Dedifferentiated amniotic fluid mesenchymal stem cell (primary cell): Measurements from ENCODE around the gene RD3L.
"Not testable (repeated sequence)": the region's sequence is repeated elsewhere in the genome, so short reads cannot be mapped to it uniquely, and the experiment has no call there.

Experiments
- DNase-seq: peaks from one replicate; pipeline ENCODE4 v3.0.0-alpha.2; 2016; ENCODE audit errors: extremely low spot score

RD3L gene

DNA sequence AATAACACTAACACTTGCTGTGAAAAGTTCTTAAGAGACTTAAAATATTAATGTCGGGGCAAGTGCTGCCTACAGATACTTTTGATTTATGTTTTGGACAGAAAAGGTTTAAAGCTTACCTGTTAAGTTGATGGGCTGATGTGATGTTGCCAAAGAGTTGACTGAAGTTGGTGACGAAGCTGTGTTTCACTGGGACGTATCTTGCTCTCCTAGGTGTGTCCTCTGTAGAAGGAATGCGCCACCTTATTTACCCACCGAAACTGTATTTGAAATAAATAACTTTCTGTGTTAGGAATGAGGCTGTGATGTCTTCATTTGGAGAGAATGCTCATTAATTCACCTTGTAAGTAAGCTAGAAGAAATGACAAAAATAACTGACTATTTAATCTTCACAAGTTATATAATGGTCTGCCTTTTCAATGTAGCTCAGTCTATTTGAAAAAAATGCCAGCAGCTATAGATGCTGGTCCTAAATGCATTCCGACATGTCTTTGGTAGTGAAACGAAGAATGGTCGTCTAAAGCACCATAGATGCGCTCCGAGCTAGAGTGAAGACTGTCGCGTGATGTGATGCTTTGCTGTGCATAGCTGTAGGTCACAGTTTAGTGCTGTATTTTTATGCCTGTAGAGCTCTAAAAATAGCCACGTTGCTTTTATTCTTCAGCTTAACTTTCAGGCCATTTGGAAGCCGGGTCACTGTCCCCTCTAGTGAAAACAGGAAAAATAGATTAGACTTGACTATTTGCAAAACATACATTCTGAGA is at the start of gene RD3L:
Gene RD3L, minus strand, starts transcription at position 557 of the 764 bp plus-strand sequence. CDS start 834 bp downstream, outside the sequence.
- DNase-seq = no peak

- DNase-seq = no peak
Measured at GRCh38 chr14:103989964-103990363, 47.6 kb upstream of the RD3L start.

DNA sequence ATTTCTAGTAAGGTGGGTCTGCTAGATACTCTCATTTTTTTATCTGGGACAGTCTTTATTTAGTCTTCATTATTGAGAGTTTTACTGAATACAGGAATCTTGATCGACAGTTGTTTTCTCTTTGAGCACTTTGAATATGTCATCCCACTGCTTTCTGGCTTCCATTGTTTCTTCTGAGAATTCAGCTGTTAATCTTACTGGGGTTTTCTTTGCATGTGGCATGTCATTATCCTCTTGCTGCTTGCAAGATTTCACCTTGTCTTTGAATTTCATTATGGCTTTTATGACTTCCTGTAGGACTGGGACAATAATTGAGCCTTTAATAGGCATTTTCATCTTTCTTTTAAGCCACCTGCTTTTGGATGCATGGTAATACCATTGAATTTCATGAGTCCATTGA is 46.7 kb upstream of the RD3L start:
- DNase-seq = no peak

DNA sequence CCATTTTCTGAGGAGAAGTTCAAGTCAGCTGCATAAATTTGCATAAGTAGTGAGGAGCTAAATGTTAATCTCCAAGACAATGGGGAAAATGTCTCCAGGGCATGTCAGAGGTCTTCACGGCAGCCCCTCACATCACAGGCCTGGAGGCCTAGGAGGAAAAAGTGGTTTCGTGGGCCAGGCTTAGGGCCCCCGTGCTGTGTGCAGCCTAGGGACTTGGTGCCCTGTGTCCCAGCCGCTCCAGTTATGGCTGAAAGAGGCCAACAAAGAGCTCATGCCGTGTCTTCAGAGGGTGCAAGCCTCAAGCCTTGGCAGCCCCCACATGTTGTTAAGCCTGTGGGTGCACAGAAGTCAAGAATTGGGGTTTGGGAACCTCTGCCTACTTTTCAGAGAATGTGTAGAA is 41.9 kb upstream of the RD3L start:
- DNase-seq = no peak

GRCh38 chr14:103980623-103981238 is 38.4 kb upstream of the RD3L start:
- not testable (repeated sequence) for DNase-seq

- no peak for DNase-seq
Measured at GRCh38 chr14:103974575-103974974, 32.2 kb upstream of the RD3L start.

- DNase-seq = no peak
Measured at GRCh38 chr14:103973354-103973753, 31.0 kb upstream of the RD3L start.

- DNase-seq = no peak
Measured at GRCh38 chr14:103969961-103970360, 27.6 kb upstream of the RD3L start.

DNA sequence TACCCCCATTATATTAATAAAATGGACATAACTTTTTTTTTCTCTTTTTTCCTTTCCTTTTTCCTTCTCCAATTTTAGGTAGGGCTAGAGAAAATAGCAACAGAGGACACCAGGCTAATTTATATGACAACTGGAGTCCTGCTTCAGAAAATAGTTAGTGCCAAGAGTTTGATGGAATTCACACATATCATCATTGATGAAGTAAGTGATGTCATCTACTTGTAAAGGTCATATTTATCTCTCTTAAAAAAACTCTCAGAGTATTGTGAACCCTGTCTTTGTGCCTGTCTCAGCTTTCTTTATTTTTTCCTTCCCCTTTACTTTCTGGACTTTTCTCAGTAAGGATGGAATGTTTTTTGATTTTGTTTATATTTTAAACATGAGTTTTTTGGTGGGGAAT is 24.3 kb upstream of the RD3L start:
- DNase-seq = no peak

DNA sequence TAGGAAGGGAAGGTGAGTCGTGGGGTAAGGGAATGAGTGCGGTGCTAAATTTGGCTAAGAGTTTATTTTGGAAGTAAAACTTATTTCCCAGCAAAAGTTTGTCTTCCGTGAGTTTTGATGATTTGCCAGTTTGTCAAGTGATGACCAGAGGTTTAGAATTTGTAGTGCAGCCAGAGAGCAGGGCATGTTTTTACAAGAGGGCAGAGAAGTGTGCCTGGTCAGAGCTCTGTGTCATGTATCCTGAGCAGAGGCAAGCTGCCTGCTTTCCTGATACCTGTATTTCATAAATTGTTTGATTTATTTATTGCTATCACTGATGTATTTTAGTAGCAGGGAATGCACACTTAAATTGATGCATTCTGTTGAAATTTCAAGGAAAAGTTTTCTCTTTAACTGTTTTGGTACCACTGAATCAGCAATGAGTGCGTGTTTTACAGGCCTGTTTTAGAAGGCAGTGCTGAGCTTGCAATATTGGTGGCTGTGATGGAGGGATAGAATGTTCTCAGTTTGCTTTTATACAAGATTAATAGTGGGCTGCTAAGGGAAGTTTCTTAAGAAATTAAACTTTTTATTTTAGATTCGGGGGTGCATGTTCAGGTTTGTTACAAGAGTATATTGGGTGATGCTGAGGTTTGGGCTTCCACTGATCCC is 19.7 kb upstream of the RD3L start:
- no peak for DNase-seq

DNA sequence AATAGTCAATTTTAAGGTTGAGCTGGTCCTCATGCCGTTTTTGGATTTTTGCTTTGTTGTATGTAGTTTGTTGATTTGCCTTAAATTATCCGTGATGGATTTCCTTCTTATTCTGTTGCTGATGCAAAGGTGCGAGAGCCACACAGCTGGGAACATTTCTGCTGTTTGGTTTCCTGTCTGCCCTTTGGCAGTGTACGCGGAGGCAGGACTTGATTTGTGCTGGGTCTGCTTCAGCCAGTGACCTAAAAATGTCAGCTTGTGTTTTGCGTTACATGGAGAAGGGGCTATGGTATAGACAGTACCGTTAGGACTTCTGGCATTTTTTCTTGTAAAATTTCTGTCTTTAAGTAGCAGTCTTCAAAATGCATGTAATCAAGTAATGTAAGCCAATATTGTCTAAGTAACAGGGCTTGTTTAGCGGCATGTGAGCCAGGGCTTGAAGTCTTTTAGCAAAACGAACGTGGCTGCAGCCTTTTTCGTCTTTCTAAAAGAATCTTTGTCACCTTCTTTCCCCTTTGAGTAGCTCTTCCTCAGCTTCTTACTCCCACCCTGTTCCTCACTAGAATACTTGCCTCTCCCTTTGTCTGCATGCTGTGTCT is 18.2 kb upstream of the RD3L start:
- no peak for DNase-seq

- DNase-seq = no peak
Measured at GRCh38 chr14:103949131-103949790, 6.9 kb upstream of the RD3L start.

GRCh38 chr14:103948442-103948841 is 6.1 kb upstream of the RD3L start:
- DNase-seq = no peak

- no peak for DNase-seq
Measured at GRCh38 chr14:103946975-103947374, 4.6 kb upstream of the RD3L start.

DNA sequence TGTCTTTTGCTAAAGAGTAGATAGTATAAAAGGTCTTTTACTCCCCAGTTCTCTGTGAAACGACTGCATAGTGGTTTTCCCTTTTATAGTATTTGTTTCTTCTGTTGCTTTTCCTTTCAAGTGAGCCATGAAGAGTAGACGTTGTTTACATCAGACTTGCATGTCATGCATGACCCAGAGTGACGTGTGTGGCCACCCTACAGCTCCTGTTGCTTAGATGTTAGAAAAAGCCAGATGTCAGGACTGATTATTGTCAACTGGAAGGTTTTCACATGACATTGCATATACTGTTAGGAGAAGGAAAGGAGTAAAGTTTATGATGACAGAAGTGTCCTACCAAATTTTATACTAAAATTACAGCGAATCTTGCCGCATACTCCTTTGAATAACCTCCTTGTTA is 1.3 kb upstream of the RD3L start:
- peak; percentile 65 for DNase-seq

- no peak for DNase-seq
Measured at GRCh38 chr14:103941462-103941861, 867 bp downstream of the RD3L start.

DNA sequence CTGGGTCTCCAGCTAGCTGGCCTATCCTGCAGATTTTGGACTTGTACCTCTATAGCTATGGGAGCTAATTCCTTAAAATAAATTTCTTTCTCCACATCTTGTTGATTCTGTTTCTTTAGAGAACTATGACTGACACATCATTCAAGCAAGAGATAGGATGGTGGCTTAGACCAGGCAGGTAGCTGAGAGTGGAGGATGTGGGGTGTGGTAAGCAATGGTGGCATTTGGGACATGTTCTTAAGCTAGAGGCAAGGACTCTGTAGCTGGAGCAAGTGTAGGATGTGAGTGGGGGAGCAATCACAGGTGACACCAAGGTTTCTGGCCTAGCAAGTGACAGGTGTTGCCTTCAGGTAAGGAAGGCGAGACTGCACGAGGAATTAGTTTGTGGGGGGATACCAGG is 7.2 kb downstream of the RD3L start:
- no peak for DNase-seq

DNA sequence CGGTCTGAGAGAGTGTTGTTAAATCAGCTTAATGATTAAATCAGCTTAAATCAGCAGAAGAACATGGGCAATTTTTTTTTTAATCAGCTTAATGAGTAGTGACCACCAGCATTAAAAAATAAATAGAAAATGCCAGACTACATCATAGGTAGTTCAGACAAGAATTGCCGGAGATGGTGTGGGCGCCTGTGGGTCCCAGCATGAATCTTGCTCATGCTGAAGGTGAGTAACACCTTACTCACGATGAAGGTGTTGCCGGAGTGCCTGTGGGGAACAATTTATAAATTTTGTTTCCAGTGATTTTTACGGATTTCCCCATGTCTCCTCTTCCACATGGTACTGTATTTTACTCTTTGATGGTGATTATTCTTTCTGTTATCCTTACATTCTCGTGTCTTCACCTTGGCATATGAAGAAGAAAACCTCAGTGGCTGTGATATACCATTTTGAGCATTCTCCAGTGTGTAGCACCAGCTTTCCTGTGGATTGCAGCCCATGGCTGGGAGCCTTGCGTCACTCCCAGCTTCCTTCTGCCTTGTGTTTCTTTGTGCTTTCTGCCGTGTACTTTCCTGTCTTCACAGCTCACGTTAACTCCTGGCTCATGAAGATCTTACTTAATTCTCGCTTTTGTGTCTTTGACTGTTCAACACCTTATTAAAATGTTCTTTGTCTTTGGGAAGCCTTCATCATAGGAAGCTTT is 9.4 kb downstream of the RD3L start:
- no peak for DNase-seq

- no peak for DNase-seq
Measured at GRCh38 chr14:103931422-103931821, 10.9 kb downstream of the RD3L start.

DNA sequence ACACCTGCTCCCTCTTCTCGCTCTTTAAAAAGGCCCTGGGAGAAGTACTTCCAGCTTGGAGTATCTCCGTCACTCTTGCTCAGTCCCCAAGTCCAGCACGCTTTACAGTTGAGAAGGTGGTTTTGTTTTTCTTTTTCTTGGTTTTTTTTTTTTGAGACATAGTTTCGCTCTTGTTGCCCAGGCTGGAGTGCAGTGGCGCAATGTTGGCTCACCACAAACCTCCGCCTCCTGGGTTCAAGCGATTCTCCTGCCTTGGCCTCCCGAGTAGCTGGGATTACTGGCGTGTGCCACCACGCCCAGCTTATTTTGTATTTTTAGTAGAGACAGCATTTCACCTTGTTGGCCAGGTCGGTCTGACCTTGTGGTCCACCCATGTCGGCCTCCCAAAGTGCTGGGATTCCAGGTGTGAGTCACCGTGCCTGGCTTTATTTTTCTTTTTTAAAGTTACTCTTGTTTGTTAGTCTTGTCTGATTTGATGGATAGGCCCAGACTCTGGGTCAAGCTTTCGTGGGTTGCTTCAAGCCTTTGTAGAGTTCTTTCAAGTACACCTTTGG is 12.2 kb downstream of the RD3L start:
- DNase-seq = no peak
